ENCODE data around the gene PCDH15.

DNA sequence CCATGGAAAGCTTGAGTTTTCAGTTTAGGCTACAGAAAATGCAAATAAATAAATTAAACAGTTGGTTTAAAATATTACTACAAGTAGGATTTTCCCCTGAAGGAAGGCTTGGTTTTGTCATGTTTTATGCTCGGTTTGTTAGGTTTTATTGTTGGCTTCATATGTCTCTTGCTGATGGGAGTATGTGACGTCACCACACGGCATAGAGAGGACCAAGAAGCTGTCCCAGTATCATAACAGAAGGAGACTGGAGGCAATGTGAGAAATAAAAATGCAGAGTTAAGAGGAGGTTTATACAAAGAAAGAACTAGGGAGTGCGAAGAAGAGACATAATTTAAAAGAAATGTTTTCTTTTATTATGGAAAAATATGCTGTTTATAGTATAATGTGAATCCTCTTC lies 24.4 kb downstream of the PCDH15 start:
- TF ChIP-seq GATA2 (IDR thresholded peaks at IDR 0.05; ENCODE audit: low read depth, low read length) (no peak), GATA3 (IDR thresholded peaks at IDR 0.05; ENCODE audit: low read depth, low read length) (no peak)
